ENCODE measurements around the gene IFT80. TPM values are rescaled to one million over a fixed set of nuclear protein-coding genes. Genes with fewer than 3 reads are reported as not detected.

IFT80 gene
- polyA plus RNA-seq, 1 donor (not counting 4 experiments of a cell fraction or from before 2014, with no cell fraction given), result 23.6 TPM

- Histone ChIP-seq H4K20me1 (ENCODE audit: control insufficient read depth, extremely low read depth, insufficient read depth, low read length) (no peaks in the 10 kb centered on the region), H3K79me2 (ENCODE audit: control insufficient read depth, insufficient read depth, low read length) (no peaks in the 10 kb centered on the region), H3K9me3 (ENCODE audit: control insufficient read depth, low read depth, low read length) (no peaks in the 10 kb centered on the region), H3K9me1 (ENCODE audit: control insufficient read depth, extremely low read depth, insufficient read depth, low read length) (no peaks in the 10 kb centered on the region), H3K27ac (ENCODE audit: control insufficient read depth, insufficient read depth, low read length) (no peak overlapping the region), H3K36me3 (ENCODE audit: control insufficient read depth in 2 of 2, extremely low read depth in 1 of 2, insufficient read depth in 2 of 2, low read length in 2 of 2) (no peaks in the 10 kb centered on the region), H3K4me2 (ENCODE audit: control insufficient read depth, extremely low read depth, insufficient read depth, low read depth, low read length) (no peak overlapping the region), H3K9ac (ENCODE audit: control insufficient read depth, extremely low read depth, insufficient read depth, low read length) (no peak overlapping the region), H3K4me3 (ENCODE audit: control insufficient read depth in 2 of 3, extremely low read depth in 1 of 3, insufficient read depth in 2 of 3, low read depth in 1 of 3, low read length in 3 of 3) (no peak overlapping the region), H3K27me3 (ENCODE audit: control insufficient read depth, extremely low read depth, insufficient read depth, low read length) (no peaks in the 10 kb centered on the region), H2AFZ (ENCODE audit: control insufficient read depth, low read length) (no peak overlapping the region), H3K4me1 (ENCODE audit: control insufficient read depth, extremely low read depth, insufficient read depth, low read length) (no peaks in the 10 kb centered on the region)
- dilution Hi-C loops (cut with MboI; ENCODE audit: extremely low pct_ligation_motif_present, low sequenced_read_pairs), result no loop called here
- no peak for TF ChIP-seq CTCF (optimal IDR thresholded peaks at IDR 0.05 in 1 of 3, IDR thresholded peaks at IDR 0.05 in 1 of 3, conservative IDR thresholded peaks at IDR 0.05 in 1 of 3; ENCODE audit: extremely low read depth in 1 of 3, insufficient read depth in 2 of 3, low read length in 3 of 3)
- TF ChIP-seq EZH2 (IDR thresholded peaks at IDR 0.05; ENCODE audit: low read length), result no peak
- FAIRE-seq (no peak), DNase-seq (ENCODE audit: low read depth, low spot score) (no peak)
Measured at GRCh38 chr3:160259589-160259988, 139.4 kb downstream of the IFT80 start.

- Histone ChIP-seq H3K4me1 (ENCODE audit: control insufficient read depth, extremely low read depth, insufficient read depth, low read length) (no peaks in the 10 kb centered on the region), H4K20me1 (ENCODE audit: control insufficient read depth, extremely low read depth, insufficient read depth, low read length) (no peaks in the 10 kb centered on the region), H3K9me3 (ENCODE audit: control insufficient read depth, low read depth, low read length) (no peaks in the 10 kb centered on the region), H2AFZ (ENCODE audit: control insufficient read depth, low read length) (no peak overlapping the region), H3K27ac (ENCODE audit: control insufficient read depth, insufficient read depth, low read length) (no peak overlapping the region), H3K9me1 (ENCODE audit: control insufficient read depth, extremely low read depth, insufficient read depth, low read length) (no peaks in the 10 kb centered on the region), H3K36me3 (ENCODE audit: control insufficient read depth in 2 of 2, extremely low read depth in 1 of 2, insufficient read depth in 2 of 2, low read length in 2 of 2) (no peaks in the 10 kb centered on the region), H3K27me3 (ENCODE audit: control insufficient read depth, extremely low read depth, insufficient read depth, low read length) (no peaks in the 10 kb centered on the region), H3K9ac (ENCODE audit: control insufficient read depth, extremely low read depth, insufficient read depth, low read length) (no peak overlapping the region), H3K4me2 (ENCODE audit: control insufficient read depth, extremely low read depth, insufficient read depth, low read depth, low read length) (no peak overlapping the region), H3K79me2 (ENCODE audit: control insufficient read depth, insufficient read depth, low read length) (no peaks in the 10 kb centered on the region), H3K4me3 (ENCODE audit: control insufficient read depth in 2 of 3, extremely low read depth in 1 of 3, insufficient read depth in 2 of 3, low read depth in 1 of 3, low read length in 3 of 3) (no peak overlapping the region)
- dilution Hi-C loops (cut with MboI; ENCODE audit: extremely low pct_ligation_motif_present, low sequenced_read_pairs), result no loop called here
- DNase-seq (ENCODE audit: low read depth, low spot score), result no peak
- FAIRE-seq, result no peak
- TF ChIP-seq CTCF (optimal IDR thresholded peaks at IDR 0.05 in 1 of 3, IDR thresholded peaks at IDR 0.05 in 1 of 3, conservative IDR thresholded peaks at IDR 0.05 in 1 of 3; ENCODE audit: extremely low read depth in 1 of 3, insufficient read depth in 2 of 3, low read length in 3 of 3), result no peak
- TF ChIP-seq EZH2 (IDR thresholded peaks at IDR 0.05; ENCODE audit: low read length), result no peak
Measured at GRCh38 chr3:160257606-160258005, 141.4 kb downstream of the IFT80 start.

All from keratinocyte (primary cell).